Nephron progenitor cell (in vitro differentiated cells): ENCODE data around the gene KCNG1.
"Not testable (repeated sequence)": the region's sequence is repeated elsewhere in the genome, so short reads cannot be mapped to it uniquely, and the experiment has no call there.

Experiments
- DNase-seq: peaks from one replicate; pipeline ENCODE4 v3.0.0; 2021
- H3K27ac Mint-ChIP-seq: 2 replicates; pipeline ENCODE4 v1.8.0; 2021; ENCODE audit warnings: mild to moderate bottlenecking, moderate library complexity, mixed read lengths
- H3K27me3 Mint-ChIP-seq: 2 replicates; pipeline ENCODE4 v1.8.0; 2021; ENCODE audit warnings: mild to moderate bottlenecking, low read depth, mixed read lengths; ENCODE audit not compliant: poor library complexity
- H3K36me3 Mint-ChIP-seq: 2 replicates; pipeline ENCODE4 v1.8.0; 2021; ENCODE audit warnings: low read depth, mixed read lengths
- H3K4me1 Mint-ChIP-seq: 2 replicates; pipeline ENCODE4 v1.8.0; 2021; ENCODE audit warnings: mixed read lengths
- H3K4me3 Mint-ChIP-seq: 2 replicates; pipeline ENCODE4 v1.8.0; 2021; ENCODE audit warnings: mild to moderate bottlenecking, moderate library complexity, mixed read lengths
- H3K9me3 Mint-ChIP-seq: 2 replicates; pipeline ENCODE4 v1.8.0; 2021; ENCODE audit warnings: mild to moderate bottlenecking, moderate library complexity, mixed read lengths
- CTCF ChIP-seq: fragments of 200-600 bp; sonication (generic); IDR thresholded peaks from 2 replicates; pipeline ENCODE4 v1.5.0; 2021; ENCODE audit warnings: antibody characterized with exemption

KCNG1 gene

GRCh38 chr20:51050531-51051075 is 27.7 kb upstream of the KCNG1 start:
- no peak for TF ChIP-seq CTCF
- peaks cover 13% of the 10 kb centered on the region for H3K9me3 Mint-ChIP-seq

GRCh38 chr20:51046021-51046985 is 23.4 kb upstream of the KCNG1 start:
- peaks cover 14% of the 10 kb centered on the region for H3K4me1 Mint-ChIP-seq
- no peaks in the 10 kb centered on the region for H3K27me3 Mint-ChIP-seq
- DNase-seq, result no peak
- H3K36me3 Mint-ChIP-seq, result no peaks in the 10 kb centered on the region
- no peak for TF ChIP-seq CTCF
- H3K4me3 Mint-ChIP-seq, result no peak overlapping the region
- H3K9me3 Mint-ChIP-seq, result peaks cover 17% of the 10 kb centered on the region
- H3K27ac Mint-ChIP-seq, result no peak overlapping the region

More at GRCh38 chr20:51050531-51051075, 27.7 kb upstream of the KCNG1 start:
- no peak overlapping the region for H3K4me3 Mint-ChIP-seq
- H3K27me3 Mint-ChIP-seq, result peaks cover 5% of the 10 kb centered on the region
- no peak for DNase-seq
- peak overlapping the region; percentile 47 for H3K27ac Mint-ChIP-seq
- H3K36me3 Mint-ChIP-seq, result no peaks in the 10 kb centered on the region
- H3K4me1 Mint-ChIP-seq, result peaks cover 28% of the 10 kb centered on the region

DNA sequence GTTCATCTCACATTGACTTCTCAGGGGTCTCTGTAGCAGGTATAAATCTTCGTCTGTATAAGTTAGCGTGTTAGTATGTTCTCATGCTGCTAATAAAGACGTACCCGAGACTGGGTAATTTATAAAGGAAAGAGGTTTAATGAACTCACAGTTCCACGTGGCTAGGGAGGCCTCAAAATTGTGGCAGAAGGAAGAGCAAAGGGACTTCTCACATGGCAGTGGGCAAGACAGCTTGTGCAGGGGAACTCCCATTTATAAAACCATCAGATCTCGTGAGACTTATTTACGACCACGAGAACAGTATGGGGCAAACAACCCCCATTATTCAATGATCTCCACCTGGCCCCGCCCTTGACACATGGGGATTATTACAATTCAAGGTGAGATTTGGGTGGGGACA is 22.6 kb upstream of the KCNG1 start:
- DNase-seq, result not testable (repeated sequence)

GRCh38 chr20:51044796-51045195 is 21.9 kb upstream of the KCNG1 start:
- DNase-seq, result no peak
- Mint-ChIP-seq H3K4me3 (no peak overlapping the region), H3K27ac (no peak overlapping the region), H3K9me3 (peaks cover 17% of the 10 kb centered on the region), H3K4me1 (no peaks in the 10 kb centered on the region), H3K27me3 (no peaks in the 10 kb centered on the region), H3K36me3 (no peaks in the 10 kb centered on the region)
- TF ChIP-seq CTCF, result no peak

More for the DNA sequence above, 22.6 kb upstream of the KCNG1 start:
- not testable (repeated sequence) for H3K27me3 Mint-ChIP-seq, H3K4me1 Mint-ChIP-seq, H3K4me3 Mint-ChIP-seq, H3K27ac Mint-ChIP-seq, H3K36me3 Mint-ChIP-seq
- H3K9me3 Mint-ChIP-seq, result peaks cover 17% of the 10 kb centered on the region

- Mint-ChIP-seq H3K4me1 (no peaks in the 10 kb centered on the region), H3K27ac (no peak overlapping the region), H3K9me3 (peaks cover 17% of the 10 kb centered on the region), H3K4me3 (no peak overlapping the region), H3K36me3 (no peaks in the 10 kb centered on the region), H3K27me3 (peaks cover 3% of the 10 kb centered on the region)
- TF ChIP-seq CTCF, result no peak
- DNase-seq, result no peak
These were observed 20.9 kb upstream of the KCNG1 start for GRCh38 chr20:51043811-51044210.

GRCh38 chr20:51042657-51043247 is 19.8 kb upstream of the KCNG1 start:
- peaks cover 3% of the 10 kb centered on the region for H3K27me3 Mint-ChIP-seq
- peak; percentile 27 for TF ChIP-seq CTCF
- H3K27ac Mint-ChIP-seq, result no peak overlapping the region
- no peak overlapping the region for H3K4me3 Mint-ChIP-seq
- no peaks in the 10 kb centered on the region for H3K36me3 Mint-ChIP-seq
- no peaks in the 10 kb centered on the region for H3K4me1 Mint-ChIP-seq
- no peak for DNase-seq
- peaks cover 17% of the 10 kb centered on the region for H3K9me3 Mint-ChIP-seq
